ENCODE data around the gene ITM2B. TPM values are rescaled to one million over a fixed set of nuclear protein-coding genes. Genes with fewer than 3 reads are reported as not detected.

ITM2B gene
- polyA plus RNA-seq, 1 donor (not counting 4 experiments of a cell fraction or from before 2014, with no cell fraction given) = 401 TPM

GRCh38 chr13:48273346-48273745 lies 40.3 kb downstream of the ITM2B start:
- Histone ChIP-seq H3K4me2 (ENCODE audit: control insufficient read depth, extremely low read depth, insufficient read depth, low read depth, low read length) (no peak overlapping the region), H3K27me3 (ENCODE audit: control insufficient read depth, extremely low read depth, insufficient read depth, low read length) (no peaks in the 10 kb centered on the region), H3K9me1 (ENCODE audit: control insufficient read depth, extremely low read depth, insufficient read depth, low read length) (no peaks in the 10 kb centered on the region), H4K20me1 (ENCODE audit: control insufficient read depth, extremely low read depth, insufficient read depth, low read length) (no peaks in the 10 kb centered on the region), H3K4me1 (ENCODE audit: control insufficient read depth, extremely low read depth, insufficient read depth, low read length) (no peaks in the 10 kb centered on the region), H2AFZ (ENCODE audit: control insufficient read depth, low read length) (no peak overlapping the region), H3K9ac (ENCODE audit: control insufficient read depth, extremely low read depth, insufficient read depth, low read length) (no peak overlapping the region), H3K9me3 (ENCODE audit: control insufficient read depth, low read depth, low read length) (no peaks in the 10 kb centered on the region), H3K36me3 (ENCODE audit: control insufficient read depth in 2 of 2, extremely low read depth in 1 of 2, insufficient read depth in 2 of 2, low read length in 2 of 2) (peaks cover 0 to 1% of the 10 kb centered on the region in 2 experiments), H3K27ac (ENCODE audit: control insufficient read depth, insufficient read depth, low read length) (no peak overlapping the region), H3K79me2 (ENCODE audit: control insufficient read depth, insufficient read depth, low read length) (no peaks in the 10 kb centered on the region), H3K4me3 (ENCODE audit: control insufficient read depth in 2 of 3, extremely low read depth in 1 of 3, insufficient read depth in 2 of 3, low read depth in 1 of 3, low read length in 3 of 3) (no peak overlapping the region)
- DNase-seq (ENCODE audit: low read depth, low spot score) = no peak
- no peak for FAIRE-seq
- dilution Hi-C loops (cut with MboI; ENCODE audit: extremely low pct_ligation_motif_present, low sequenced_read_pairs) = no loop called here
- no peak for TF ChIP-seq EZH2 (IDR thresholded peaks at IDR 0.05; ENCODE audit: low read length)
- TF ChIP-seq CTCF (optimal IDR thresholded peaks at IDR 0.05 in 1 of 3, IDR thresholded peaks at IDR 0.05 in 1 of 3, conservative IDR thresholded peaks at IDR 0.05 in 1 of 3; ENCODE audit: extremely low read depth in 1 of 3, insufficient read depth in 2 of 3, low read length in 3 of 3) = no peak

- FAIRE-seq (no peak), DNase-seq (ENCODE audit: low read depth, low spot score) (no peak)
- H3K4me2 ChIP-seq (ENCODE audit: control insufficient read depth, extremely low read depth, insufficient read depth, low read depth, low read length) = no peak overlapping the region
- H3K9me1 ChIP-seq (ENCODE audit: control insufficient read depth, extremely low read depth, insufficient read depth, low read length) = no peaks in the 10 kb centered on the region
- H3K4me3 ChIP-seq (ENCODE audit: control insufficient read depth in 2 of 3, extremely low read depth in 1 of 3, insufficient read depth in 2 of 3, low read depth in 1 of 3, low read length in 3 of 3) = no peak overlapping the region
- no peak overlapping the region for H2AFZ ChIP-seq (ENCODE audit: control insufficient read depth, low read length)
- dilution Hi-C loops (cut with MboI; ENCODE audit: extremely low pct_ligation_motif_present, low sequenced_read_pairs) = no loop called here
- no peak overlapping the region for H3K27ac ChIP-seq (ENCODE audit: control insufficient read depth, insufficient read depth, low read length)
- no peak overlapping the region for H3K9ac ChIP-seq (ENCODE audit: control insufficient read depth, extremely low read depth, insufficient read depth, low read length)
- H3K79me2 ChIP-seq (ENCODE audit: control insufficient read depth, insufficient read depth, low read length) = no peaks in the 10 kb centered on the region
- H4K20me1 ChIP-seq (ENCODE audit: control insufficient read depth, extremely low read depth, insufficient read depth, low read length) = no peaks in the 10 kb centered on the region
- H3K9me3 ChIP-seq (ENCODE audit: control insufficient read depth, low read depth, low read length) = no peaks in the 10 kb centered on the region
- TF ChIP-seq CTCF (optimal IDR thresholded peaks at IDR 0.05 in 1 of 3, IDR thresholded peaks at IDR 0.05 in 1 of 3, conservative IDR thresholded peaks at IDR 0.05 in 1 of 3; ENCODE audit: extremely low read depth in 1 of 3, insufficient read depth in 2 of 3, low read length in 3 of 3) (no peak), EZH2 (IDR thresholded peaks at IDR 0.05; ENCODE audit: low read length) (no peak)
- no peaks in the 10 kb centered on the region for H3K27me3 ChIP-seq (ENCODE audit: control insufficient read depth, extremely low read depth, insufficient read depth, low read length)
- H3K4me1 ChIP-seq (ENCODE audit: control insufficient read depth, extremely low read depth, insufficient read depth, low read length) = no peaks in the 10 kb centered on the region
- H3K36me3 ChIP-seq (ENCODE audit: control insufficient read depth in 2 of 2, extremely low read depth in 1 of 2, insufficient read depth in 2 of 2, low read length in 2 of 2) = no peaks in the 10 kb centered on the region
Measured at GRCh38 chr13:48275507-48275906, 42.5 kb downstream of the ITM2B start.
